K562 (cell line): Measurements from ENCODE around the gene ZBTB20. TPM values are rescaled to one million over a fixed set of nuclear protein-coding genes. Genes with fewer than 3 reads are reported as not detected.

Source experiments
- ATAC-seq: fragments of 200-7000 bp; cut with Tn5 transposase; 3 replicates; pipeline ENCODE4 v1.9.1; 2020; ENCODE audit warnings: moderate library complexity
- BruUV-seq: library from RNA; stranded (reverse); fragments of 400-500 nt; replicated peaks from 2 replicates; lab custom pipeline; 2021; lab: Mats Ljungman, UMichigan
- CTCF ChIA-PET: fragments of 300-600 bp; formaldehyde crosslinking; extraction: SDS; loops from one replicate; lab custom pipeline; 2021; ENCODE audit warnings: low intra/inter-chr PET ratio; lab: Yijun Ruan, JAX
- POLR2A ChIA-PET: fragments of 300-600, 350-650 bp; sonication (Branson Sonifier 250); formaldehyde crosslinking; extraction: SDS; loops from one replicate; lab custom pipeline; 2021; ENCODE audit warnings: antibody characterized with exemption, inconsistent platforms; lab: Yijun Ruan, JAX
- DNase-seq, 4 experiments: peaks; one replicate each; pipeline versions ENCODE4 v3.0.0 to v3.0.0-alpha.2; 2011 to 2018; ENCODE audit warnings: low spot score in 3 of 4, mixed read lengths in 3 of 4; ENCODE audit errors: extremely low read depth in 1 of 4
- FAIRE-seq: peaks from 2 replicates; lab custom pipeline; 2011; peaks lifted over from hg19 to GRCh38; lab: Jason Lieb, UNC
- H2AFZ ChIP-seq: 2 replicates; pipeline ENCODE4 v1.6.0; 2011; ENCODE audit warnings: low read depth, low read length, control low read depth, inconsistent platforms
- H3K27ac ChIP-seq: fragments of 200-600 bp; 3 replicates; pipeline ENCODE4 v1.8.0; 2011; ENCODE audit warnings: low read depth, mild to moderate bottlenecking, control low read depth, inconsistent platforms, low read length, moderate library complexity, mixed read lengths; ENCODE audit errors: extremely low read depth
- H3K27me3 ChIP-seq, 2 experiments: fragments of 300-600 bp in 1 of 2; 2 replicates in 1 of 2; 3 replicates in 1 of 2; pipeline versions ENCODE4 v1.6.0 to v1.8.0; 2011; ENCODE audit warnings: inconsistent platforms in 2 of 2, low read length in 2 of 2, mild to moderate bottlenecking in 1 of 2, mixed read lengths in 1 of 2, moderate library complexity in 1 of 2; ENCODE audit not compliant: control insufficient read depth in 2 of 2, insufficient read depth in 2 of 2
- H3K36me3 ChIP-seq: fragments of 300-600 bp; 3 replicates; pipeline ENCODE4 v1.8.0; 2011; ENCODE audit warnings: mild to moderate bottlenecking, low read length, inconsistent platforms; ENCODE audit not compliant: control insufficient read depth, insufficient read depth
- H3K4me1 ChIP-seq, 2 experiments: fragments of 200-600 bp in 1 of 2; replicated peaks in 1 of 2; 2 replicates in 1 of 2; 3 replicates in 1 of 2; pipeline versions ENCODE4 v1.5.1 to v1.8.0; 2011; ENCODE audit warnings: inconsistent platforms in 2 of 2, low read length in 2 of 2, mild to moderate bottlenecking in 1 of 2, mixed read lengths in 1 of 2, moderate library complexity in 1 of 2; ENCODE audit not compliant: control insufficient read depth in 2 of 2, insufficient read depth in 2 of 2
- H3K4me2 ChIP-seq: 2 replicates; pipeline ENCODE4 v1.6.1; 2011; ENCODE audit warnings: low read length, control low read depth, inconsistent platforms, mixed read lengths; ENCODE audit not compliant: insufficient read depth
- H3K4me3 ChIP-seq: fragments of 200-600 bp; sonication (generic), shearing (Covaris generic); 2 replicates; pipeline ENCODE4 v1.5.1; 2016; ENCODE audit warnings: control low read depth, inconsistent platforms
- H3K79me2 ChIP-seq: fragments of 200-600 bp; 3 replicates; pipeline ENCODE4 v1.8.0; 2011; ENCODE audit warnings: low read length, inconsistent platforms; ENCODE audit not compliant: control insufficient read depth, insufficient read depth
- H3K9ac ChIP-seq, 2 experiments: 2 replicates each; pipeline versions ENCODE4 v1.6.0 to v1.6.1; 2011; ENCODE audit warnings: low read depth in 2 of 2, low read length in 2 of 2, control low read depth in 1 of 2, inconsistent platforms in 1 of 2, mild to moderate bottlenecking in 1 of 2, mixed read lengths in 1 of 2; ENCODE audit not compliant: insufficient read depth in 1 of 2
- H3K9me1 ChIP-seq: one replicate; pipeline ENCODE4 v1.6.0; 2011; ENCODE audit warnings: inconsistent platforms, mild to moderate bottlenecking, low read length, moderate library complexity; ENCODE audit not compliant: control insufficient read depth, insufficient read depth
- H3K9me3 ChIP-seq: replicated peaks from 2 replicates; pipeline ENCODE4 v1.5.1; 2011; ENCODE audit warnings: low read depth, low read length, inconsistent platforms; ENCODE audit not compliant: control insufficient read depth, insufficient read depth
- H4K20me1 ChIP-seq: replicated peaks from 2 replicates; pipeline ENCODE4 v1.6.1; 2011; ENCODE audit warnings: low read length, inconsistent platforms, mixed read lengths; ENCODE audit not compliant: control insufficient read depth, insufficient read depth
- ATF4 ChIP-seq: fragments of 450-650 bp; formaldehyde crosslinking; IDR thresholded peaks from 2 replicates; pipeline ENCODE4 v1.4.0; 2022; ENCODE audit warnings: mild to moderate bottlenecking, moderate library complexity
- EGR1 ChIP-seq: fragments of 450-650 bp; conservative IDR thresholded peaks from 2 replicates; pipeline ENCODE4 v1.6.1; 2017; ENCODE audit warnings: mild to moderate bottlenecking
- HDAC8 ChIP-seq: fragments of 450-650 bp; IDR thresholded peaks from 2 replicates; pipeline ENCODE4 v1.6.1; 2016; ENCODE audit warnings: mild to moderate bottlenecking, missing genetic modification characterization, moderate library complexity, missing compliant biosample characterization
- KAT8 ChIP-seq: fragments of 450-650 bp; IDR thresholded peaks from 2 replicates; pipeline ENCODE4 v1.6.1; 2016; ENCODE audit warnings: low read depth, mild to moderate bottlenecking
- MTA3 ChIP-seq: fragments of 450-650 bp; formaldehyde crosslinking; IDR thresholded peaks from 2 replicates; pipeline ENCODE4 v1.6.1; 2017; ENCODE audit warnings: mild to moderate bottlenecking, borderline replicate concordance
- NFIX ChIP-seq: fragments of 250-450 bp; sonication (Bioruptor Pico); IDR thresholded peaks from 2 replicates; pipeline ENCODE4 v1.4.0; 2020; ENCODE audit warnings: low read depth, mild to moderate bottlenecking, moderate library complexity
- OTX1 ChIP-seq: fragments of 450-650 bp; formaldehyde crosslinking; IDR thresholded peaks from 2 replicates; pipeline ENCODE4 v1.4.0; 2022; ENCODE audit warnings: mild to moderate bottlenecking
- RBM17 ChIP-seq: fragments of 200-400 bp; formaldehyde crosslinking; IDR thresholded peaks from 2 replicates; pipeline ENCODE4 v1.6.1; 2017; ENCODE audit warnings: low read depth, mild to moderate bottlenecking, low read length, borderline replicate concordance
- RUNX1 ChIP-seq: sonication (generic); IDR thresholded peaks from 2 replicates; pipeline ENCODE4 v1.6.1; 2016; ENCODE audit warnings: antibody characterized with exemption, low read depth
- XRCC4 ChIP-seq: IDR thresholded peaks from one replicate; pipeline ENCODE4 v1.6.1; 2011; ENCODE audit not compliant: insufficient read depth, insufficient read length; ENCODE audit errors: extremely low read depth
- ZBTB7A ChIP-seq: IDR thresholded peaks from 2 replicates; pipeline ENCODE4 v1.6.1; 2011; ENCODE audit warnings: low read depth, mild to moderate bottlenecking, low read length, moderate library complexity, borderline replicate concordance; ENCODE audit not compliant: control insufficient read depth
- ZC3H4 ChIP-seq: sonication (generic); formaldehyde crosslinking; IDR thresholded peaks from 2 replicates; pipeline ENCODE4 v1.9.0; 2021; ENCODE audit warnings: missing genetic modification reagents, borderline replicate concordance
- ZNF311 ChIP-seq: fragments of 250-450 bp; sonication (Bioruptor Pico); IDR thresholded peaks from 2 replicates; pipeline ENCODE4 v1.4.0; 2020; ENCODE audit warnings: mild to moderate bottlenecking, moderate library complexity
- WGBS: fragments of 100-300 bp; shearing (Covaris generic); methylation state at CpG from one replicate; pipeline ENCODE4 v1.1.6; 2016; ENCODE audit warnings: low coverage, mixed read lengths; ENCODE audit not compliant: insufficient coverage; ENCODE audit errors: missing lambda C conversion rate; 5-methylcytosine and 5-hydroxymethylcytosine counted together
- in situ Hi-C: fragments of 300-500 bp; cut with MboI; formaldehyde crosslinking; loops from 4 replicates; pipeline ENCODE4 v1.15.0; 2018; ENCODE audit warnings: inconsistent platforms, mixed read lengths
- intact Hi-C: fragments of 100-400 bp; cut with micrococcal nuclease; formaldehyde crosslinking; loops from 2 replicates; pipeline ENCODE4 v1.14.2; 2022
- polyA plus RNA-seq, 8 experiments: library from polyadenylated mRNA; depleted of rRNA in 4 of 8; stranded (reverse) in 5 of 8; unstranded in 3 of 8; fragments of >200 nt; fragmentation: Nextera tagmentation in 2 of 8; fragmentation: Illumina TruSeq in 1 of 8; extraction: Ambion mirVana in 2 of 8; extraction: Trizol in 1 of 8; gene quantifications; 2 replicates each; pipeline versions ENCODE4 v1.2.1 to v1.2.3, GENCODE V29; 2011 to 2014; ENCODE audit warnings: inconsistent platforms in 1 of 8, missing spikeins in 1 of 8
- total RNA-seq, 7 experiments: library from RNA; depleted of rRNA in 6 of 7; stranded (reverse); fragments of >200 nt in 6 of 7; fragmentation: Illumina TruSeq in 2 of 7; extraction: Trizol in 2 of 7; gene quantifications; 2 replicates each; pipeline versions ENCODE4 v1.2.1 to v1.2.3, GENCODE V29; 2011 to 2021; ENCODE audit warnings: low replicate concordance in 1 of 7
- TF ChIP-seq, protein P1 (sequence below): fragments of 250-450 bp; sonication (Bioruptor Pico); IDR thresholded peaks from 2 replicates; pipeline ENCODE4 v1.8.0; 2022; ENCODE audit warnings: inconsistent platforms

Gene ZBTB20
- total and polyA plus RNA-seq, 9 of the 15 experiments (the other 6 are each of a cell fraction or from before 2014, with no cell fraction given), result 0.17 to 1.7 (median 0.45) TPM

- no peak for FAIRE-seq
- H3K4me2 ChIP-seq, result no peak overlapping the region
- WGBS, result 0% methylated on average over 1 of the region's 1 CpG
- no peaks in the 10 kb centered on the region for H3K9me3 ChIP-seq
- no peak overlapping the region for H3K9ac ChIP-seq
- H3K79me2 ChIP-seq, result no peaks in the 10 kb centered on the region
- no peak overlapping the region for H2AFZ ChIP-seq
- TF ChIP-seq XRCC4 (no peak), ATF4 (no peak), KAT8 (no peak), ZC3H4 (no peak), RUNX1 (no peak), OTX1 (CRISPR knock-in tag) (no peak), EGR1 (no peak), ZNF311 (CRISPR knock-in tag) (no peak), MTA3 (no peak), HDAC8 (tag) (no peak), ZBTB7A (no peak), RBM17 (no peak), NFIX (no peak)
- TF ChIP-seq, protein P1, sequence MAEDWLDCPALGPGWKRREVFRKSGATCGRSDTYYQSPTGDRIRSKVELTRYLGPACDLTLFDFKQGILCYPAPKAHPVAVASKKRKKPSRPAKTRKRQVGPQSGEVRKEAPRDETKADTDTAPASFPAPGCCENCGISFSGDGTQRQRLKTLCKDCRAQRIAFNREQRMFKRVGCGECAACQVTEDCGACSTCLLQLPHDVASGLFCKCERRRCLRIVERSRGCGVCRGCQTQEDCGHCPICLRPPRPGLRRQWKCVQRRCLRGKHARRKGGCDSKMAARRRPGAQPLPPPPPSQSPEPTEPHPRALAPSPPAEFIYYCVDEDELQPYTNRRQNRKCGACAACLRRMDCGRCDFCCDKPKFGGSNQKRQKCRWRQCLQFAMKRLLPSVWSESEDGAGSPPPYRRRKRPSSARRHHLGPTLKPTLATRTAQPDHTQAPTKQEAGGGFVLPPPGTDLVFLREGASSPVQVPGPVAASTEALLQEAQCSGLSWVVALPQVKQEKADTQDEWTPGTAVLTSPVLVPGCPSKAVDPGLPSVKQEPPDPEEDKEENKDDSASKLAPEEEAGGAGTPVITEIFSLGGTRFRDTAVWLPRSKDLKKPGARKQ (CRISPR knock-in tag), result no peak
- ChIA-PET POLR2A (no interaction called here), CTCF (no interaction called here)
- no peak overlapping the region for H3K27ac ChIP-seq
- in situ Hi-C loops, result no loop called here
- H3K4me1 ChIP-seq, result no peaks in the 10 kb centered on the region
- no peaks in the 10 kb centered on the region for H4K20me1 ChIP-seq
- no peak for DNase-seq
- H3K9me1 ChIP-seq, result no peaks in the 10 kb centered on the region
- intact Hi-C loops, result no loop called here
- H3K4me3 ChIP-seq, result no peak overlapping the region
- no peak for ATAC-seq
- H3K27me3 ChIP-seq, result no peaks in the 10 kb centered on the region
- BruUV-seq, result no TSS peak
- no peaks in the 10 kb centered on the region for H3K36me3 ChIP-seq
Observed at GRCh38 chr3:114722530-114722929, 424.6 kb downstream of the ZBTB20 start.
